ENCODE data around the gene IVNS1ABP.

Gene IVNS1ABP

DNA sequence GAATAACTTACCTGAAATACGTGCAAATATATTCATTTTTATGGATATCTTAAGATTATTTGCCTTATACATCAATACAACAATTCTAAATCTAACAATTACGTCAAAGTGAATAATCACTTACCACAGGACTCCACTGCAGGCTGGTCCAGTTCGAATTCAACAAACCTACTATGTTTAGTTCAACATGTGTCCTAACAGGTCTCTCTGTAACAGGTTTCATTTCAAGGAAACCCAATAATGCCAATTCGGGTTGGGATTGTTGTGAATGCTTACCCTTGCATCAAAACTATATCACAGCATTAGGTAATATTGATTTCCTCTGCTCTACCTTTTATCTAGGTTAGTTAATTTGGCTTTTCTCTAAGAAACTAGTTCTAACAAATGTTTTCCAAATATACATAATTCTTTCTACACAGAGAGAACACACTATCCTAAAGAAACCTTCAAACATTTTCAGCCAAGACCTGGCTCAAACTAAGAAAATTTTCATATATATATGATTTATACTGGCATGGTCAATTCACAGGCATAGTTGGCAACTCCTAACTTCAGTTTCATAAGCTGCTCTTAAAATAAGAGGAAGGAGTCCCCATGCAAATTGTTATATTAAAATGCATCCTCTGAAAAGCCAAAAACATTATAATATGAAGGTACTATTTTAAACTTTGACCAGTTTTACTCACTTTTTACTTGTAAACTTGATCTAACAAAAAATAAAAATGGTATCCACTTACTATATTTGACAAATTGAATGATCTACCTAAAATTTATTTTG is 4.5 kb downstream of the IVNS1ABP start:
- peak overlapping the region; percentile 97; the same call in 1 of the 2 replicates for H3K9ac ChIP-seq (ENCODE audit: low read depth, low read length)
- H3K36me3 ChIP-seq (ENCODE audit: insufficient read depth, low read depth, low read length), result peaks cover 50% of the 10 kb centered on the region
- no peaks in the 10 kb centered on the region for H3K9me3 ChIP-seq (ENCODE audit: insufficient read depth, low read depth, low read length)
- no peaks in the 10 kb centered on the region for H3K27me3 ChIP-seq (ENCODE audit: insufficient read depth, low read length)
- H3K4me1 ChIP-seq (ENCODE audit: insufficient read depth, low read length), result peaks cover 24% of the 10 kb centered on the region; the same call in 1 of the 2 replicates
- H3K27ac ChIP-seq (ENCODE audit: low read length), result no peak overlapping the region
- peak overlapping the region; percentile 90 for H3K4me3 ChIP-seq (ENCODE audit: low read length)

- H3K4me3 ChIP-seq (ENCODE audit: low read length), result peak overlapping the region; percentile 90; the same call in 1 of the 2 replicates
- H3K9me3 ChIP-seq (ENCODE audit: insufficient read depth, low read depth, low read length), result no peaks in the 10 kb centered on the region
- no peak overlapping the region for H3K9ac ChIP-seq (ENCODE audit: low read depth, low read length)
- H3K36me3 ChIP-seq (ENCODE audit: insufficient read depth, low read depth, low read length), result peaks cover 59% of the 10 kb centered on the region
- peaks cover 23% of the 10 kb centered on the region; the same call in 1 of the 2 replicates for H3K4me1 ChIP-seq (ENCODE audit: insufficient read depth, low read length)
- H3K27me3 ChIP-seq (ENCODE audit: insufficient read depth, low read length), result no peaks in the 10 kb centered on the region
- H3K27ac ChIP-seq (ENCODE audit: low read length), result no peak overlapping the region
Observed at GRCh38 chr1:185311589-185312225, 5.3 kb downstream of the IVNS1ABP start.

- no peak overlapping the region for H3K27ac ChIP-seq (ENCODE audit: low read length)
- H3K36me3 ChIP-seq (ENCODE audit: insufficient read depth, low read depth, low read length), result peaks cover 77% of the 10 kb centered on the region
- no peak overlapping the region for H3K4me3 ChIP-seq (ENCODE audit: low read length)
- H3K4me1 ChIP-seq (ENCODE audit: insufficient read depth, low read length), result peaks cover 23% of the 10 kb centered on the region; the same call in 1 of the 2 replicates
- no peak overlapping the region for H3K9ac ChIP-seq (ENCODE audit: low read depth, low read length)
- no peaks in the 10 kb centered on the region for H3K27me3 ChIP-seq (ENCODE audit: insufficient read depth, low read length)
- H3K9me3 ChIP-seq (ENCODE audit: insufficient read depth, low read depth, low read length), result no peaks in the 10 kb centered on the region
Observed at GRCh38 chr1:185309566-185309965, 7.5 kb downstream of the IVNS1ABP start.

GRCh38 chr1:185308126-185308525 is 8.9 kb downstream of the IVNS1ABP start:
- no peak overlapping the region for H3K9ac ChIP-seq (ENCODE audit: low read depth, low read length)
- peaks cover 92% of the 10 kb centered on the region for H3K36me3 ChIP-seq (ENCODE audit: insufficient read depth, low read depth, low read length)
- H3K9me3 ChIP-seq (ENCODE audit: insufficient read depth, low read depth, low read length), result no peaks in the 10 kb centered on the region
- no peak overlapping the region for H3K4me3 ChIP-seq (ENCODE audit: low read length)
- H3K27ac ChIP-seq (ENCODE audit: low read length), result no peak overlapping the region
- peaks cover 13% of the 10 kb centered on the region; the same call in 1 of the 2 replicates for H3K4me1 ChIP-seq (ENCODE audit: insufficient read depth, low read length)
- H3K27me3 ChIP-seq (ENCODE audit: insufficient read depth, low read length), result no peaks in the 10 kb centered on the region

GRCh38 chr1:185305419-185305818 is 11.6 kb downstream of the IVNS1ABP start:
- Histone ChIP-seq H3K27ac (ENCODE audit: low read length) (no peak overlapping the region), H3K36me3 (ENCODE audit: insufficient read depth, low read depth, low read length) (peaks cover 99% of the 10 kb centered on the region), H3K4me3 (ENCODE audit: low read length) (no peak overlapping the region), H3K9me3 (ENCODE audit: insufficient read depth, low read depth, low read length) (no peaks in the 10 kb centered on the region), H3K9ac (ENCODE audit: low read depth, low read length) (no peak overlapping the region), H3K4me1 (ENCODE audit: insufficient read depth, low read length) (no peaks in the 10 kb centered on the region), H3K27me3 (ENCODE audit: insufficient read depth, low read length) (no peaks in the 10 kb centered on the region)

DNA sequence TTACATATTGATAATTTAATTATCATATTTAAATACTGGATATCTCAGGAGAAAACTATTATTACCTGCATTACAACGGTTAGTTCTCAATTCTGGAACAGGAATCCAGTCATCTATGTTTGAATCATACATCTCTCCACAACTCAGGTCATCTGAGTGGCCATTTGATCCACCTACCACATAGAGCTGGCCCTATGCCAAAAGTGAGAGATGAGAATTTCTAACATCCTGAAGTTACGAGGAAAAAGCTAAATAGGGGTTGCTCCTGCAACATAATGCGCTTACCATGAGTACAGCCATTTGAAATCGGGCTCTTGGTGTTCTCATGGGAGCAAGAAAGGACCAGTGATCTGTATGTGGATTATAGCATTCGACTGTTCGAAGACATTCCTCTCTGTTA is 16.9 kb downstream of the IVNS1ABP start:
- H3K9me3 ChIP-seq (ENCODE audit: insufficient read depth, low read depth, low read length), result no peaks in the 10 kb centered on the region
- H3K4me3 ChIP-seq (ENCODE audit: low read length), result no peak overlapping the region
- H3K36me3 ChIP-seq (ENCODE audit: insufficient read depth, low read depth, low read length), result peaks cover 100% of the 10 kb centered on the region
- H3K27me3 ChIP-seq (ENCODE audit: insufficient read depth, low read length), result no peaks in the 10 kb centered on the region
- H3K27ac ChIP-seq (ENCODE audit: low read length), result no peak overlapping the region
- no peak overlapping the region for H3K9ac ChIP-seq (ENCODE audit: low read depth, low read length)
- no peaks in the 10 kb centered on the region for H3K4me1 ChIP-seq (ENCODE audit: insufficient read depth, low read length)

DNA sequence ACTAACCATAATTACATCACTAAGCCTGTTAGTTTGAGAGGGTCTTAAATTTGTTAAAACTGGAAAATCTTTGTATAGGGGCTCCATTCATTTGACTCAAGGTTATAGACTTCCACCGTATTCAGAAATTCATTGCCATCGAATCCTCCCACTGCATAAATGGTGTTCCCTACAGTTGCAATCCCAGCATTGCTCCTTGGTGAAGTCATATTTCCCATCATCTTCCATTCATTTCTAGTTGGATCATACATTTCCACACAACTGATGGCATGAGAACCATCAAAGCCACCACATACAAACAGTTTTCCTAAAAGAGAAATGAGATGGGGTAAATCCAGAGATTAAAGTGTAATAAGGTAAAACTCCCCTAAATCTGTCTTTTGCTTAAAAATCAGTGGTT is 19.1 kb downstream of the IVNS1ABP start:
- no peak overlapping the region for H3K27ac ChIP-seq (ENCODE audit: low read length)
- no peak overlapping the region for H3K9ac ChIP-seq (ENCODE audit: low read depth, low read length)
- no peaks in the 10 kb centered on the region for H3K27me3 ChIP-seq (ENCODE audit: insufficient read depth, low read length)
- H3K36me3 ChIP-seq (ENCODE audit: insufficient read depth, low read depth, low read length), result peaks cover 93% of the 10 kb centered on the region
- H3K4me1 ChIP-seq (ENCODE audit: insufficient read depth, low read length), result no peaks in the 10 kb centered on the region
- no peak overlapping the region for H3K4me3 ChIP-seq (ENCODE audit: low read length)
- H3K9me3 ChIP-seq (ENCODE audit: insufficient read depth, low read depth, low read length), result no peaks in the 10 kb centered on the region

DNA sequence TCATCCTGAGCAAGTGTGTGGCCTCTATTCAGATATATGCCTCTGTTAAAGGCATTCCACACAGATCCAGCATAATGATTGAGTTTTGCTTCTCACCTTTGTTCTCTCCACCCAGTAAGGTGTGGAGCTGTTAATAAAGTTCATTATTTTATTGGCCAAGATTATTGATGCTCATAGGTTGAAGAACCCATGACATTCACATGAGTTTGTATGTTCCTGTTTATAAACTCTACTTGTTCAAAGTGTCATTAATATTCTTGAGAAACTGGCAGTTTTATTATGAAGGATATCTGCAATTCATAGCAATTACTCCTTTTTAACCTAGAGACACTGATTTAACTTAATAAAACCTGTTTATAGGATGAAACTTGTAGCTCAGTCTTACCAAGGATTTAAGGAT is 22.0 kb downstream of the IVNS1ABP start:
- Histone ChIP-seq H3K36me3 (ENCODE audit: insufficient read depth, low read depth, low read length) (peaks cover 64% of the 10 kb centered on the region), H3K27ac (ENCODE audit: low read length) (no peak overlapping the region), H3K4me1 (ENCODE audit: insufficient read depth, low read length) (no peaks in the 10 kb centered on the region), H3K4me3 (ENCODE audit: low read length) (no peak overlapping the region), H3K27me3 (ENCODE audit: insufficient read depth, low read length) (no peaks in the 10 kb centered on the region), H3K9me3 (ENCODE audit: insufficient read depth, low read depth, low read length) (no peaks in the 10 kb centered on the region), H3K9ac (ENCODE audit: low read depth, low read length) (no peak overlapping the region)

DNA sequence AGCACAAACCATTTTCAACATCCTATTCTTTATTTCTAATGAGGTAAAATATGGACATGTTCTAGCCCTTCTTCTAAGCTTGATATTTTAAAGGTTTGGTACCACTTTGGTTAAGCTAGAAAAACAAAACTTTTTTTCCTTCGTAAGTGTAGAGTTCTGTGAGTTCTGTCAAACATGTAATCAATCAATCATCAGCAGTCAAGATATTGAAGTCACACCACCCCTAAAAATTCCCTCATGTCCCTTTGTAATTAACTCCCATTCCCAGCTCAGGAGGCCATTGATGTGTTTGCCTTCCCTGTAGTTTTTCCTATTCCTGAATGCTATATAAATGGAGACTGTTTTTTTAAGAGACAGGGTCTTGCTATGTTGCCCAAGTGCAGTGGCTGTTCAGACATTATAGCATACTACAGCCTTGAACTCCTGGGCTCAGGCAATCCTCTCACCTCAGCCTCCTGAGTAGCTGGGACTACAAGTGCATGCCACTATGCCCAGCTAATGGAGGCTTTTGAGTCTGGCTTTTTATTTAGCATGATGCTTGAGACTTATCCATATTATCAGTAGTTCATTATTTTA is 23.0 kb downstream of the IVNS1ABP start:
- Histone ChIP-seq H3K36me3 (ENCODE audit: insufficient read depth, low read depth, low read length) (peaks cover 54% of the 10 kb centered on the region), H3K9me3 (ENCODE audit: insufficient read depth, low read depth, low read length) (no peaks in the 10 kb centered on the region), H3K4me1 (ENCODE audit: insufficient read depth, low read length) (no peaks in the 10 kb centered on the region), H3K27ac (ENCODE audit: low read length) (no peak overlapping the region), H3K27me3 (ENCODE audit: insufficient read depth, low read length) (no peaks in the 10 kb centered on the region), H3K4me3 (ENCODE audit: low read length) (no peak overlapping the region), H3K9ac (ENCODE audit: low read depth, low read length) (no peak overlapping the region)

GRCh38 chr1:185292237-185292636 is 24.8 kb downstream of the IVNS1ABP start:
- Histone ChIP-seq H3K27me3 (ENCODE audit: insufficient read depth, low read length) (no peaks in the 10 kb centered on the region), H3K36me3 (ENCODE audit: insufficient read depth, low read depth, low read length) (peaks cover 35% of the 10 kb centered on the region), H3K9me3 (ENCODE audit: insufficient read depth, low read depth, low read length) (no peaks in the 10 kb centered on the region), H3K4me3 (ENCODE audit: low read length) (no peak overlapping the region), H3K9ac (ENCODE audit: low read depth, low read length) (no peak overlapping the region), H3K27ac (ENCODE audit: low read length) (no peak overlapping the region), H3K4me1 (ENCODE audit: insufficient read depth, low read length) (no peaks in the 10 kb centered on the region)

DNA sequence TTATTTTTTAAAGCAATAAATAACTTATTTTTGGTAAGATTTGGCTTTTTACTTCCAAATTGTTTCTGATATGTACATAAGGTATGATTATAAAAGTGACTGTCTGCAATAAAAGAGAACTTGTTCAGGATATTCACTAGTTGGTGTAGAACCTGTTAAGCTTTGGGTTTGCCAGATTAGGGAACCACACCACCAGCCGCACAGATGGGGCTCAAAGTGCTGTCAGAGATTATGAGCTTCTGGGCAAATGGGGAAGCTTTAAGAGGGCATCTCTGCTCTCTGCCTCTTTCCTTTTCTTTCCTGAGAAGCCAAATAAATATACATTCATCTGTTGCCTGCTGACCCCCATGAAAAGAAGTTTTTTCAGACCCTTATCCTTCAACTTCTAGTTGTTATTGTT is 25.4 kb downstream of the IVNS1ABP start:
- no peak overlapping the region for H3K4me3 ChIP-seq (ENCODE audit: low read length)

DNA sequence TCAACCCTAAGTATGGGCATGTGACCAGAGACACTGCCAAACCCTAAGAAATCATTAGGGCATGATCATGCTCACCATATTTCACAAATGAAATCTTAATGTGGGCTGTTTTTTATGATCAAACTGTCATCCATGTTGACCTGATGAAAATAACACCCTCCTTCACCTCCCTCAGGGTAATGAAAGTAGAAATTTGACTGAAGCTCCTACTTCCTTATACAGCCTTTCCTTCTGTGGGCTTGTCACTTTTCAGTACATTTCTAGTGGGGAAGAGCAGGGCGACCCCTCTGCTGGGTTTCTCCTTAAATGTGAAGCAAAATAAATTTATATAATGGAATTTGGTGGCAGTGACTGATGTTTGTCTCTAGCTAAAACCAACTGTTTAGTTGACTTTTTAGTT is 25.9 kb downstream of the IVNS1ABP start:
- peaks cover 25% of the 10 kb centered on the region for H3K36me3 ChIP-seq (ENCODE audit: insufficient read depth, low read depth, low read length)

More for the DNA sequence above, 25.4 kb downstream of the IVNS1ABP start:
- Histone ChIP-seq H3K9ac (ENCODE audit: low read depth, low read length) (no peak overlapping the region), H3K36me3 (ENCODE audit: insufficient read depth, low read depth, low read length) (peaks cover 30% of the 10 kb centered on the region), H3K27ac (ENCODE audit: low read length) (no peak overlapping the region), H3K27me3 (ENCODE audit: insufficient read depth, low read length) (no peaks in the 10 kb centered on the region), H3K4me1 (ENCODE audit: insufficient read depth, low read length) (no peaks in the 10 kb centered on the region), H3K9me3 (ENCODE audit: insufficient read depth, low read depth, low read length) (no peaks in the 10 kb centered on the region)

More for the DNA sequence above, 25.9 kb downstream of the IVNS1ABP start:
- Histone ChIP-seq H3K27ac (ENCODE audit: low read length) (no peak overlapping the region), H3K4me3 (ENCODE audit: low read length) (no peak overlapping the region), H3K4me1 (ENCODE audit: insufficient read depth, low read length) (no peaks in the 10 kb centered on the region), H3K27me3 (ENCODE audit: insufficient read depth, low read length) (no peaks in the 10 kb centered on the region), H3K9me3 (ENCODE audit: insufficient read depth, low read depth, low read length) (no peaks in the 10 kb centered on the region), H3K9ac (ENCODE audit: low read depth, low read length) (no peak overlapping the region)

Measured in iPS-20b (cell line).